ENCODE results near the gene RNF13. TPM values are rescaled to one million over a fixed set of nuclear protein-coding genes. Genes with fewer than 3 reads are reported as not detected.

The RNF13 gene
- total and polyA plus RNA-seq, 2 donors (not counting 3 experiments of a cell fraction or from before 2014, with no cell fraction given), result 16.4 to 27.1 TPM

DNA sequence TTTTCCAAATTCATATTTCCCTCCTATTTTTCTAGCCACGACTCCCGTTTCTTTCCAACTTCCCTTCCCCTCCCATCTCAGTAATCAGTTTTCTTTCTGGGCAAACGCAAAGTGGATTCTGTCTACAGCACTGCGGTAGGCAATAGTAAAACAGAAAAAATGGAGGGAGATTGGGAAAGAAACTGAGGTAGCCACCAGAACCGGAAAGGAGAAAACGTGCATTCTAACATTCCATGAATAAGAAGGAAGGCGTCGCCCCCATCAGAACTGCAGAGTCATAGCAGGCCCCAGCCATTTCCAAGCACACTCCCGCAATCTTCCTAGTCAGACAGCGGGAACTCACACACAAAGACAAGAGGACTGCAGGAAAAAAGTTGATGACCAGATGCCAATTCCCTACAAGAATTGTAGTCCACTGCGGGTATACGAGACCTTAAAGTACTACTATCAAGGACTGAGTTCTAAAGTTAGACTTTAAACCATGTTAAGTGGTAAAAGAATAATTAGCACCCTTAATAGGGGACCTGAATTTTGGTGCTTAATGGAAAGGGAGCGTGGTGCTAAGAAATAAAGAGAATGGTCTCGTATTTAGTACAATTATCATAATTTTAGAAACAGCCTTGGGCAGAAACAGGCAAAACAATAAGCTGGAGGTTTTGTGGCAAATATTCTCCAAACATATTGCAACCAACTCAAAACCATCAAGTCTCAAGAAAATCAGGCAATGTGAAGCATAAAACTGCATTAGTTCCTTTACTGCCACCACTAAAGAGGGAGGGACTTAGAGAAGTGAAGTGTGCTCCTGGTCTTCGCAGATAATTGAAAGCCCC is 156.3 kb downstream of the RNF13 start:
- FAIRE-seq (peak; percentile 37), DNase-seq (ENCODE audit: low read depth, low spot score) (peak; percentile 80)
- TF ChIP-seq FOS (IDR thresholded peaks at IDR 0.05; ENCODE audit: borderline replicate concordance, insufficient read depth, low read length), result peak; percentile 13
- TF ChIP-seq GATA2 (IDR thresholded peaks at IDR 0.05; ENCODE audit: insufficient read depth, insufficient read length, low read depth, low read length), result no peak
- TF ChIP-seq POLR2AphosphoS5 (IDR thresholded peaks at IDR 0.05; ENCODE audit: insufficient read depth, low read depth, low read length), result peak; percentile 57
- TF ChIP-seq, protein P1, sequence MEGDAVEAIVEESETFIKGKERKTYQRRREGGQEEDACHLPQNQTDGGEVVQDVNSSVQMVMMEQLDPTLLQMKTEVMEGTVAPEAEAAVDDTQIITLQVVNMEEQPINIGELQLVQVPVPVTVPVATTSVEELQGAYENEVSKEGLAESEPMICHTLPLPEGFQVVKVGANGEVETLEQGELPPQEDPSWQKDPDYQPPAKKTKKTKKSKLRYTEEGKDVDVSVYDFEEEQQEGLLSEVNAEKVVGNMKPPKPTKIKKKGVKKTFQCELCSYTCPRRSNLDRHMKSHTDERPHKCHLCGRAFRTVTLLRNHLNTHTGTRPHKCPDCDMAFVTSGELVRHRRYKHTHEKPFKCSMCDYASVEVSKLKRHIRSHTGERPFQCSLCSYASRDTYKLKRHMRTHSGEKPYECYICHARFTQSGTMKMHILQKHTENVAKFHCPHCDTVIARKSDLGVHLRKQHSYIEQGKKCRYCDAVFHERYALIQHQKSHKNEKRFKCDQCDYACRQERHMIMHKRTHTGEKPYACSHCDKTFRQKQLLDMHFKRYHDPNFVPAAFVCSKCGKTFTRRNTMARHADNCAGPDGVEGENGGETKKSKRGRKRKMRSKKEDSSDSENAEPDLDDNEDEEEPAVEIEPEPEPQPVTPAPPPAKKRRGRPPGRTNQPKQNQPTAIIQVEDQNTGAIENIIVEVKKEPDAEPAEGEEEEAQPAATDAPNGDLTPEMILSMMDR (IDR thresholded peaks at IDR 0.05; ENCODE audit: extremely low read depth in 1 of 2, insufficient read depth in 1 of 2, low read depth in 1 of 2, low read length in 2 of 2), result no peak
- TF ChIP-seq, protein P2, sequence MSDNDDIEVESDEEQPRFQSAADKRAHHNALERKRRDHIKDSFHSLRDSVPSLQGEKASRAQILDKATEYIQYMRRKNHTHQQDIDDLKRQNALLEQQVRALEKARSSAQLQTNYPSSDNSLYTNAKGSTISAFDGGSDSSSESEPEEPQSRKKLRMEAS (IDR thresholded peaks at IDR 0.05; ENCODE audit: insufficient read depth, insufficient read length), result no peak
- TF ChIP-seq EZH2 (IDR thresholded peaks at IDR 0.05; ENCODE audit: borderline replicate concordance, low read depth, low read length, severe bottlenecking), result no peak
- H3K9me3 ChIP-seq (replicated peaks; ENCODE audit: control insufficient read depth, insufficient read depth, low read length), result no peaks in the 10 kb centered on the region
- peaks cover 27% of the 10 kb centered on the region for H3K4me1 ChIP-seq (ENCODE audit: control insufficient read depth, extremely low read depth, insufficient read depth, low read length)
- peak overlapping the region; percentile 94 for H3K27ac ChIP-seq (ENCODE audit: insufficient read depth, low read depth, low read length)
- CTCF ChIA-PET, result interaction anchor here (0.7 to 5.4 kb wide), 11 partner anchors 12 to 794 kb away, joined by 4 to 87 read pairs (median 7); partner anchors contain the start of gene SIAH2
- BruUV-seq (replicated peaks), result TSS peak; percentile 79
- peak overlapping the region; percentile 91 for H3K4me2 ChIP-seq (ENCODE audit: insufficient read depth, low read length)
- H4K20me1 ChIP-seq (replicated peaks; ENCODE audit: control insufficient read depth, extremely low read depth, insufficient read depth, low read length), result peaks cover 5% of the 10 kb centered on the region
- intact Hi-C loops (cut with micrococcal nuclease) (loop anchor here (1.0 to 5.0 kb wide), 2 partner anchors 257 to 633 kb away; partner anchors contain the start of gene SELENOT), dilution Hi-C loops (cut with MboI; ENCODE audit: extremely low pct_ligation_motif_present, low sequenced_read_pairs) (no loop called here)
- peak overlapping the region; percentile 65 to 92 (median 88) for H3K4me3 ChIP-seq (replicated peaks in 1 of 3; ENCODE audit: insufficient read depth in 1 of 3, low read depth in 1 of 3, low read length in 3 of 3)
- no peaks in the 10 kb centered on the region for H3K9me1 ChIP-seq (replicated peaks; ENCODE audit: control insufficient read depth, extremely low read depth, insufficient read depth, low read length)
- POLR2A ChIA-PET, result no interaction called here
- H3K9ac ChIP-seq (replicated peaks; ENCODE audit: extremely low read depth, insufficient read depth, low read length), result peak overlapping the region; percentile 98
- H3K27me3 ChIP-seq (ENCODE audit: control insufficient read depth in 2 of 2, insufficient read depth in 2 of 2, low read length in 2 of 2), result peaks cover 0 to 3% of the 10 kb centered on the region in 2 experiments
- H3K79me2 ChIP-seq (ENCODE audit: control insufficient read depth, insufficient read depth, low read length), result peaks cover 60% of the 10 kb centered on the region
- peaks cover 3 to 11% of the 10 kb centered on the region in 2 experiments for H3K36me3 ChIP-seq (ENCODE audit: control insufficient read depth in 2 of 2, extremely low read depth in 1 of 2, insufficient read depth in 2 of 2, low read length in 2 of 2)
- peak overlapping the region; percentile 25 for H2AFZ ChIP-seq (ENCODE audit: low read depth, low read length)

Data from endothelial cell of umbilical vein (primary cell).